Adrenal gland (tissue), 12 donors: ENCODE measurements around the gene RPL13. TPM values are rescaled to one million over a fixed set of nuclear protein-coding genes. Genes with fewer than 3 reads are reported as not detected.

Source experiments
- DNase-seq, 7 donors: peaks; one replicate each; pipeline ENCODE4 v3.0.0-alpha.2; 2019 to 2020
- H3K27ac ChIP-seq, 5 donors: fragments of 200-600 bp; sonication (generic) in 4 of 5; 1 replicate in 3 of 5; 2 replicates in 2 of 5; pipeline versions ENCODE4 v1.5.1 to v1.8.0; 2016 to 2020; ENCODE audit warnings: mild to moderate bottlenecking in 1 of 5
- H3K27me3 ChIP-seq: fragments of 200-600 bp; 2 replicates; pipeline ENCODE4 v1.8.0; 2021
- H3K36me3 ChIP-seq, 2 donors: fragments of 200-600 bp; replicated peaks in 1 of 2; 1 replicate in 1 of 2; 2 replicates in 1 of 2; pipeline versions ENCODE4 v1.5.1 to v1.8.0; 2018 to 2022
- H3K4me1 ChIP-seq, 2 donors: fragments of 200-600 bp; replicated peaks in 1 of 2; 1 replicate in 1 of 2; 2 replicates in 1 of 2; pipeline versions ENCODE4 v1.5.1 to v1.8.0; 2018 to 2021
- H3K4me3 ChIP-seq, 4 donors: fragments of 200-600 bp; sonication (generic) in 3 of 4; one replicate each; pipeline ENCODE4 v1.5.1; 2016 to 2018
- H3K9me3 ChIP-seq, 3 donors: fragments of 200-600 bp; sonication (generic) in 1 of 3; replicated peaks in 1 of 3; 1 replicate in 2 of 3; 2 replicates in 1 of 3; pipeline versions ENCODE4 v1.5.1 to v1.8.0; 2016 to 2021
- POLR2A ChIP-seq, 2 donors: fragments of 450-650 bp; IDR thresholded peaks; one replicate each; pipeline ENCODE4 v1.6.1; 2017; ENCODE audit warnings: antibody characterized with exemption in 2 of 2, mild to moderate bottlenecking in 2 of 2, moderate library complexity in 1 of 2
- WGBS, 4 donors: extraction: QIAGEN DNeasy Blood & Tissue Kit in 2 of 4; methylation state at CpG; one replicate each; pipeline versions ENCODE4 v1.1.5 to v1.1.7; 2013 to 2017; 5-methylcytosine and 5-hydroxymethylcytosine counted together
- intact Hi-C, 2 donors: fragments of 100-400 bp; cut with DNase I; formaldehyde crosslinking; loops; one replicate each; pipeline versions ENCODE4 v1.14.1 to v1.15.0; 2022 to 2023
- polyA plus RNA-seq, 3 donors: library from polyadenylated mRNA; stranded (reverse); fragments of 200-250 nt in 2 of 3; fragments of 350-450 nt in 1 of 3; fragmentation: Illumina TruSeq in 1 of 3; extraction: RNeasy Lipid Tissue Mini Kit (QIAGEN cat#74804) in 1 of 3; gene quantifications; one replicate each; pipeline ENCODE4 v1.2.3, GENCODE V29; 2013 to 2014
- total RNA-seq, 9 donors: library from RNA; depleted of rRNA in 4 of 9; stranded (reverse); fragments of >200 nt in 4 of 9; fragments of 120-200 nt in 1 of 9; fragmentation: NEBNext Ultra II Directional in 1 of 9; extraction: Animal tissue kit (Norgen Biotek cat#: 25700) in 1 of 9; gene quantifications; one replicate each; pipeline versions ENCODE4 v1.1.0 to v1.2.4, GENCODE V29; 2013 to 2023
- TF ChIP-seq, protein P1 (sequence below), 6 experiments: fragments of 450-650 bp in 4 of 6; fragments of 200-600 bp in 2 of 6; sonication (generic) in 1 of 6; IDR thresholded peaks; 1 replicate in 5 of 6; 2 replicates in 1 of 6; pipeline versions ENCODE4 v1.5.1 to v1.8.0; 2016 to 2021; ENCODE audit warnings: antibody characterized with exemption in 6 of 6, mild to moderate bottlenecking in 2 of 6, moderate library complexity in 1 of 6
- donor health status: healthy with polysubstance abuse.
- donor health status: Bipolar disorder and iron deficiency.
- donor health status: DM: yes; HTN: yes; CAD: no.
- donor health status: DM: no; HTN: no; CAD: no.
- donor health status: DM: no; HTN: no; CAD: no.
- donor health status: DM: yes; HTN: yes; CAD: no.

The RPL13 gene
- total and polyA plus RNA-seq, 12 donors, result 893 to 12,881 (median 3,471) TPM

DNA sequence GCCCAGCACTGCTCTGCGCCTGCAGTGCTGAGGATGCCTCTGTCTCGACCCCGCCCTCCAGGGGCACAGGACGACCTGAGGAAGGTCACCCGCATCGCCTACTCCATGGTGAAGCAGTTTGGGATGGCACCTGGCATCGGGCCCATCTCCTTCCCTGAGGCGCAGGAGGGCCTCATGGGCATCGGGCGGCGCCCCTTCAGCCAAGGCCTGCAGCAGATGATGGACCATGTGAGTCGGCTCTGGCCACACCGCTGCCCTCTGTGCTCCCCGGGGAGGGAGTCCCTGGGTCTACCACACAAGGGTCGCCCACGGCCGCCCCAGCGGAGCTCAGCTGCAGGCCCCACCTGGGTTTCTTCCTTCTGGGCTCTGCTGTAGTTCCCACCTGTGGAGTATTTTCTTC is 6.7 kb upstream of the RPL13 start:
- H3K9me3 ChIP-seq, result no peaks in the 10 kb centered on the region
- no peaks in the 10 kb centered on the region for H3K27me3 ChIP-seq
- intact Hi-C loops, result no loop called here
- H3K4me3 ChIP-seq, result no peak overlapping the region
- 88 to 92% (median 92%) methylated on average over 5 to 18 of the region's 18 CpGs for WGBS, 4 donors
- no peak for DNase-seq
- TF ChIP-seq, protein P1, sequence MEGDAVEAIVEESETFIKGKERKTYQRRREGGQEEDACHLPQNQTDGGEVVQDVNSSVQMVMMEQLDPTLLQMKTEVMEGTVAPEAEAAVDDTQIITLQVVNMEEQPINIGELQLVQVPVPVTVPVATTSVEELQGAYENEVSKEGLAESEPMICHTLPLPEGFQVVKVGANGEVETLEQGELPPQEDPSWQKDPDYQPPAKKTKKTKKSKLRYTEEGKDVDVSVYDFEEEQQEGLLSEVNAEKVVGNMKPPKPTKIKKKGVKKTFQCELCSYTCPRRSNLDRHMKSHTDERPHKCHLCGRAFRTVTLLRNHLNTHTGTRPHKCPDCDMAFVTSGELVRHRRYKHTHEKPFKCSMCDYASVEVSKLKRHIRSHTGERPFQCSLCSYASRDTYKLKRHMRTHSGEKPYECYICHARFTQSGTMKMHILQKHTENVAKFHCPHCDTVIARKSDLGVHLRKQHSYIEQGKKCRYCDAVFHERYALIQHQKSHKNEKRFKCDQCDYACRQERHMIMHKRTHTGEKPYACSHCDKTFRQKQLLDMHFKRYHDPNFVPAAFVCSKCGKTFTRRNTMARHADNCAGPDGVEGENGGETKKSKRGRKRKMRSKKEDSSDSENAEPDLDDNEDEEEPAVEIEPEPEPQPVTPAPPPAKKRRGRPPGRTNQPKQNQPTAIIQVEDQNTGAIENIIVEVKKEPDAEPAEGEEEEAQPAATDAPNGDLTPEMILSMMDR (IDR thresholded peaks at IDR 0.05), result no peak
- TF ChIP-seq POLR2A (IDR thresholded peaks at IDR 0.05), result no peak
- H3K27ac ChIP-seq, result no peak overlapping the region
- H3K4me1 ChIP-seq, result peaks cover 0 to 11% of the 10 kb centered on the region in 2 donors
- peaks cover 0 to 73% of the 10 kb centered on the region in 2 donors for H3K36me3 ChIP-seq

DNA sequence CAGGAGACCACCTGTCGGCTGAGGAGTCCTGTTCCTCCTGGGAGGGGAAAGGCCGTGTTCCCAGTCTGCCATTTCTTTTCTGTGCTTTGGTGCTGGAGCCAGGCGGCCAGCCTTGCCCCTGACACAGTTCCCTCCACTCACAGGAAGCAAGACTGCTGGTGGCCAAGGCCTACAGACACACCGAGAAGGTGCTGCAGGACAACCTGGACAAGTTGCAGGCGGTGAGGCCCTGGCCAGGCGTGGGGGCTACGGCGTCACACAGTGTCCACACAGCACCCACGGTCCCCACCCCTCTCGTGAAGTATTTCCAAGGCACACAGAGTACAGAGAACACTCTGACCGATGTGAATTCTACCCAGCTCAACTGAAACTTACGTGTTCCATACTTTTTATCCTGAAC is 6.1 kb upstream of the RPL13 start:
- Histone ChIP-seq H3K27me3 (no peaks in the 10 kb centered on the region), H3K27ac (no peak overlapping the region), H3K36me3 (peaks cover 0 to 67% of the 10 kb centered on the region in 2 donors), H3K4me1 (peaks cover 0 to 11% of the 10 kb centered on the region in 2 donors), H3K4me3 (no peak overlapping the region), H3K9me3 (no peaks in the 10 kb centered on the region)
- 87 to 95% (median 91%) methylated on average over 8 to 12 of the region's 12 CpGs for WGBS, 4 donors
- DNase-seq, result no peak
- intact Hi-C loops, result no loop called here
- TF ChIP-seq, protein P1 (IDR thresholded peaks at IDR 0.05), result no peak
- TF ChIP-seq POLR2A (IDR thresholded peaks at IDR 0.05), result no peak

DNA sequence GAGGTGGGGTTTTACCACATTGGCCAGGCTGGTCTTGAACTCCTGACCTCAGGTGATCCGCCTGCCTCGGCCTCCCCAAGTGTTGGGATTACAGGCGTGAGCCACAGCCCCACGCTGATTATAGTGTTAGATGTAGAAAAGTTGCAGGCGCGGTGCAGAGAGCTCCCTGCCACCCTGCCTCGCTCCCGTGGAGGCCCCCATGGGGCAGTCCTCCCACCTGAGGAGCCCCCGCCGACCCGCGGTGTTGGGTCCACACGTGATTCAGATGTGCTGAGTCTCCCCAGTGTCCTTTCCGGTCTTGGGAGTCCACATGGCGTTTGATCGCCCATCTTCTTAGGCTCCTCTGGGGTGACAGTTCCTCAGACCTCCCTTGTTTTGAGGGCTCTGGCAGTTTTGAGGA is 5.2 kb upstream of the RPL13 start:
- no peak overlapping the region for H3K27ac ChIP-seq
- H3K27me3 ChIP-seq, result no peaks in the 10 kb centered on the region
- no peak for DNase-seq
- peaks cover 7 to 16% of the 10 kb centered on the region in 2 donors for H3K4me1 ChIP-seq
- H3K4me3 ChIP-seq, result no peak overlapping the region
- no peaks in the 10 kb centered on the region for H3K9me3 ChIP-seq
- peaks cover 0 to 60% of the 10 kb centered on the region in 2 donors for H3K36me3 ChIP-seq
- WGBS, 4 donors, result 91 to 93% (median 92%) methylated on average over 8 to 16 of the region's 16 CpGs
- TF ChIP-seq, protein P1 (IDR thresholded peaks at IDR 0.05), result no peak
- TF ChIP-seq POLR2A (IDR thresholded peaks at IDR 0.05), result no peak
- intact Hi-C loops, result no loop called here

DNA sequence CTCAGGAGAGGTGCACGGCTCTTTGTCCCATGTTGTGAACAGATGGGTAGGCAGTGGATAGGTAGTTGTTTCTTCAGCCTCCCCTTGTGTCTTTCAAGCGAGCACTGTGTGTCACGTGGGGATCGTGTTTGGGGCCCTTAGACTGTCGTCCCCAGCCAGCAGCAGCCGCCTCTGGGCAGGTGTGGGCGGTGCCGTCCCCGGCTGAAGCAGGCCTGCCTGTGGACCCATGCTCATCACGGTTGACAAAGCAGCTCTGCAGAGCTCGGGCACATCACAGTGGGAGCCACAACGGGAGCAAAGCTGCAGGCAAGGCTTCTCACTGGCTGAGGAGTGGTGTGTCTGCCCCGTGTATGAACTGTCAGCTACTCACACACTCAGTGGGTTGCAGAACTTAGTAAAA is 4.7 kb upstream of the RPL13 start:
- 84 to 91% (median 89%) methylated on average over 9 to 13 of the region's 13 CpGs for WGBS, 4 donors
- DNase-seq, result no peak
- Histone ChIP-seq H3K4me3 (no peak overlapping the region), H3K27ac (no peak overlapping the region), H3K9me3 (no peaks in the 10 kb centered on the region), H3K27me3 (no peaks in the 10 kb centered on the region), H3K4me1 (peaks cover 7 to 16% of the 10 kb centered on the region in 2 donors), H3K36me3 (peaks cover 0 to 55% of the 10 kb centered on the region in 2 donors)
- TF ChIP-seq, protein P1 (IDR thresholded peaks at IDR 0.05), result no peak
- TF ChIP-seq POLR2A (IDR thresholded peaks at IDR 0.05), result no peak
- intact Hi-C loops, result no loop called here
